GM18868 (cell line): ENCODE results near the gene FCN2.
A peak's percentile ranks its signal among the peaks of the same experiment; 100 is the strongest.
"Not testable (repeated sequence)": the region's sequence is repeated elsewhere in the genome, so short reads cannot be mapped to it uniquely, and the experiment has no call there.

ENCODE experiments used
- ATAC-seq: cut with Tn5 transposase; IDR thresholded peaks from one replicate; pipeline ENCODE4 v1.9.1; 2021; ENCODE audit warnings: mild to moderate bottlenecking, moderate library complexity; ENCODE audit not compliant: unreplicated experiment

FCN2 gene

DNA sequence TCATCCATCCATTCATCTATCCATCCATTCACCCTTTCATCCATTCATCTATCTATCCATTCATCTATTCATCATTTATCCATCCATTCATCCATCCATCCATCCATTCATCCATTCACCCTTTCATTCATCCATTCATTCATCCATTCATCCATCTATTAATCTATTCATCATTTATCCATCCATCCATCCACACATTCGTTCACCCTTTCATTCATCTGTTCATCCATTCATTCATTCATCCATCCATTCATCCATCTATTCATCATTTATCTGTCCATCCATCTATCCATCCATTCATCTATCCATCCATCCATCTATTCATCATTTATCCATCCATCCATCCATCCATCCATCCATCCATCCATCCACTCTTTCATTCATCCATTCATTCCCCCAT, 33.9 kb upstream of the FCN2 start:
- no peak for ATAC-seq

DNA sequence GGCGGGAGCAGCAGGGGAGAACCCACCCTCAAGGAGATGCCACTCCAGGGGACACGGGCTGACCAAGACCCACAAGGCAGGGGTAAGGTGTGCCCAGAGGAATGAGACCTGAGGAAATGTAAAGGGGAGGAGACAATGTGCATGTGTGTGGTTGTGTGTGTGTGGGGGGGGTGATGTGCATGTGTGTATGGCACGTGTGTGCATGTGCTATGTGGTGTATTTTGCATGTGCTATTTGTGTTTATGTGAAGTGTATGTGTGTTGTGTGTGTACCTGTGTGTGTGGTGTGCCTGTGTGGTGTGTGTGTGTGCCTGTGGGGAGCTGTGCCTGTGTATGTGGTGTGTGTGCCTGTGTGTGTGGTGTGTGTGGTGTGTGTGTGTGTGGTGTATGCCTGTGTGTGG, 33.5 kb upstream of the FCN2 start:
- no peak for ATAC-seq

DNA sequence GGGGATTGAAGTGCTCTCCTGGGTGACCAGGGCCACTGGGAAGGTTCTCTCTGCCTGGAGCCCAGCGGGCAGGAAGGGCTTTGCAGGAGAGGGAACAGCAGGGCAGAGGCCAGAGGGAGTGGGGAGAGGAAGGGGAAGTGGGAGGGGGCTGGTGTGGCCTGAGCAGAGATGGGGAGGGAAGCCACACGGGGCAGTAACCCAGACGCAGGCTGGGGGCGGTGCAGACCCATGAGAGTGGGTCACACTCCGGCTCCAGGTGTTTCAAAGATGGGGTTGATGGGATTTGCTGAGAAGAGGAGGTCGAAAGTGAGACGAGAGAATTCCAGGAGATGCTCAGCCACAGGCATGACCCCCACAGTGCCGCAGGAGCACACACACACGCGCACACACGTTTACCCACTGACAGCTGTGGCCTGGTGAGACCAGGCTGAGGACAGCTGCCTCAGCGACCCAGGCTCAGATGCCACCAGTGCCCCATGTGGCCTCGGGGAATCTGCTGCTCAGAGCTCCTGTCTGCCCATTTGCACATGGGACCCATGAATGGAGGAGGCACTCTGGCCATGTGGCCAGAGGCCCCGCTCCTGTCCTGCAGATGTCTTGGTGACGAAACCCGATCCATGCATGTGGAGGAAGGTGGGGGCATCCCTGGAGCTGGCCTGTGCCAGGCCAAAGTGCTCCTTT, 32.7 kb upstream of the FCN2 start:
- ATAC-seq: no peak

DNA sequence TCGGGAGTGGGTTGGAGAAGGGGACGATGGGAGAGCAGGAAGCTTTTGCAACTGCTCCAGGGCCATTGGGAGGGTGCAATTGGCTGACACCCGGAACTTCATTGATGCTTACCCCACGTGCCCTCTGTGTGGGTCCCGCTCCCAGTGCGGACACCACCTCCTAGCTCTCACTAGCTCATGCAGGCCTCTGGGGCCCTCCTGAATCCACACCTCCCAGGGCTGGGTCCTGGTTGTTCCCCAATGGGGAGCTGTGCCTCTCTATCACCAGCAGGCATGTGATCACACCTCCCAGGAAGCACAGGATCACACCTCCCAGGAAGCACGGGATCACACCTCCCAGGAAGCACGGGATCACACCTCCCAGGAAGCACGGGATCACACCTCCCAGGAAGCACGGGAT, 32.1 kb upstream of the FCN2 start:
- ATAC-seq: no peak

DNA sequence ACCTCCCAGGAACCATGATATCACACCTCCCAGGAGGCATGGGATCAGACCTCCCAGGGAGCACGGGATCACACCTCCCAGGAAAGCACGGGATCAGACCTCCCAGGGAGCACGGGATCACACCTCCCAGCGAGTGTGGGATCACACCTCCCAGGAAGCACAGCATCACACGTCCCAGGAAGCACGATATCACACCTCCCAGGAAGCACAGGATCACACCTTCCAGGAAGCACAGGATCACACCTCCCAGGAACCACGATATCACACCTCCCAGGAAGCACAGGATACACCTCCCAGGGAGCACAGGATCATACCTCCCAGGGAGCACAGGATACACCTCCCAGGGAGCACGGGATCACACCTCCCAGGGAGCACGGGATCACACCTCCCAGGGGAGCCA, 30.0 kb upstream of the FCN2 start:
- no peak for ATAC-seq

DNA sequence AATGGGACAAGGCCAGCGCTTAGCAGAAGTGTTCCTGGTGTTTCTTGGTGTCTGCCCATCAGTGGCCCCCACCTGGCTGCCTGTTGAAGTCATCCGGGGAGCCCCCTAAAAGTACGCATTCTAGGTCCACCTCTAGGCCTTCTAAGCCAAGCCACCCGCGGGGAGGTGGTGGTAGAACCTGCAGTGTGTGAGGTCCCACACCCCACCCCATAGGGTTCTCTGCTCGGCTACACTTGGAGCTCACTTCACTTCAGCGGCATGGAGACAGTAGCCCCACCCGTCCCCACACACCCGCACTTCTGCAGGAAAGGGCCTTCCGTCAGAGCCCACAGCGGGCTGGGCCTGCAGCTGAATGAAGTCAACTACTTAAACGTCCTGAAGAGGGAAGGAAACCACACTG, 29.6 kb upstream of the FCN2 start:
- ATAC-seq: no peak

DNA sequence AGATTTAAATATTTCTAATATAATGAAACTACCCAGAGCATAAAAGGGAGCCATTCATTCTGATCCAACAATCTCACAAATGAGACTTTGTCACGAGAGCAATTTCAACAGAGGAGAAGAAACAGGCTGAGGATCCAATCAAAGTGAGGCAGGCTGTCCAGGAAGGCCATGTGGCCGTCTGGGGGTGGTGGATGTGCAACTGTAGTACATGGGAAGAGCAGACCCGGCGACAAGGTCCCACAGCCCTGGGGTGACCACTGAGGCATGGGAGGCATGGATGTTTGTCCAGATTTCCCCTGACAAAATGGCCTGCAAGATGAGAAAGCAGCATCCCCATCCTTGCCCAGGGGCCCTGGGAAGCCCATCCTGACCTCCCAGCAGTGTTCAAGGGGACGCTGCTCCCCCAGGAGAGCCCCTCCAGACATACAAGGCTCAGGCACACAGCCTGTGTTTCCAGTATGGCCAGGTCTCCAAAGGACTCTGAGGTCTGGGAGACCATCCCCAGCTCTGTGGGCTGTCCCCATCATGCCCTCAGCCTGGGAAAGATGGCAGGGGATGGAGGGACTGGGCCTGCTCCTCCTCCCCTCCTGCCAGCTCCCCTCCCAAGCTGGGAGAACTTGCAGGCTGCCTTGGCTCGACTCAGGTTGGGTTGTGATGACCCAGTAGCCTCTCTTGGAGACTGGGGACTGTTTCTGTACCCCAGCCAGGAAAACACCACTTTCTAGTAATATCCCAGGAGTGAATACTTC, 27.5 kb upstream of the FCN2 start:
- ATAC-seq: no peak

DNA sequence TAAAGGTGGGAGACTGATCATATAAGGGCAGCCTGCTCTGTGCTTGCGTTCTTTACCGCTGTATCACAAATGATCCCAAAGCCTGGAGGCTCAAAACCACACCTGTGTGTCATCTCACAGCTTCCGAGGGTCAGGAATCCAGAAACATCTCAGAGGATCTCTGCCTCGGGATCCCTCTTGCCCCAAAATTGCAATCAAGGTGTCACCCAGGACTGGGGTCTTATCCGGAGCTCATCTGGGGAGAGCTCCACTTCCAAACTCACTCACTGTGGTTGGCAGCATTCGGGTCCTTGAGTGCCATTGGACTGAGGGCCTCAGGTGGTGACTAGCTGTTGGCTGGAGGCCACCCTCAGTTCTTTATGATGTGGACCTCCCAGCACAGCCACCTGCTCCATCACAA, 26.7 kb upstream of the FCN2 start:
- ATAC-seq: no peak

DNA sequence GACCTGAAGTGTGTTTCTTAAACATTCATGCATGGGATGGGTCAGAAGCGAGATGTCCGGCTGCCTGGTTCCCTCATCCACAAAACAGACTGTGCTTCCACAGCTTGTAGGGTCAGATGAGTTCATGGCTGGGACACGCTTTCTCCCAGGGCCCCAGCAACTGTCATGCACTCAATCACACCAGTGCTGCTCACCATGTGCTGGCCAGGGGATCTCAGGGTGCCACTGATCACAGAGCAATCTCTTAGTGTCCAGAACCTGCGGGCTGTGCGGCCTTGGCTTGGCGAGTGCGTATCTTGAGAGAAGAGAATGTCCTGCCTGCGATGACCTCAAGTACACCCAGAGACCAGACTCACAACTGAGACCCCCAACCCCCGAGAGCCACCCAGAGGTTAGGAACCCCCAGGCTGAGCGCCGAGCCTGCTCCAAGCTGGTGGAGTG, 26.0 kb upstream of the FCN2 start:
- ATAC-seq: no peak

DNA sequence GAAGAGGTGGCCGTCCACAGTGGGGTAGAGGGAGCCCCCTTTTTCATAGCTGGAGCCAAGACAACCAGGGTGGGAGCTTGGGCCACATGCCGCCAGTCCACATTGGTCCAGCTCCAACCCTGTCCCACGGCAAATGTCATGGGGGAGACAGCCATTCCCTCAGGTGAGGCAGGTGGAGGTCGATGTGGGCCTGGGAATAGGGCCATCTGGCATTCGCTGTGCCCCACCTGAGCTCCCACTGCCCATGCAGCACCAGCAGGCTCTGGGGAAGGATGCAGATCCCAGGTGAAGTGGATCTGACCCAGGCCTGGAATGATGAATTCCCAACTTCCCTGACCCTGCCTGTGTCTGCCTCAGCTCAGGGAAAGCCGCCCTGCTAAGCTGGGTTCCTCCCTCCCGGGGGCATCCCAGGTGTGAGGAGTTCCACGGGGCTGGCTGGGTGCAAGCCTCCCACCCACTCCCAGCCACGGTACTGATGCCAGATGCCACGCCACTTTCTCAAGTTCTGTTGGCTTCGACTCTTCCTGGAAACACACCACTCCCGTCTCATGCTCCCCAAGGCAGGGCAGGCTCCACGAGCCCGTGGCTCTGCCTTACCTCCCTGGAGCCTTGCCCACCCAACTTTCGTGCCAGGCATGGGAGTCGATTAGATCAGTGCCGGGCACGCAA, 25.2 kb upstream of the FCN2 start:
- ATAC-seq: no peak

DNA sequence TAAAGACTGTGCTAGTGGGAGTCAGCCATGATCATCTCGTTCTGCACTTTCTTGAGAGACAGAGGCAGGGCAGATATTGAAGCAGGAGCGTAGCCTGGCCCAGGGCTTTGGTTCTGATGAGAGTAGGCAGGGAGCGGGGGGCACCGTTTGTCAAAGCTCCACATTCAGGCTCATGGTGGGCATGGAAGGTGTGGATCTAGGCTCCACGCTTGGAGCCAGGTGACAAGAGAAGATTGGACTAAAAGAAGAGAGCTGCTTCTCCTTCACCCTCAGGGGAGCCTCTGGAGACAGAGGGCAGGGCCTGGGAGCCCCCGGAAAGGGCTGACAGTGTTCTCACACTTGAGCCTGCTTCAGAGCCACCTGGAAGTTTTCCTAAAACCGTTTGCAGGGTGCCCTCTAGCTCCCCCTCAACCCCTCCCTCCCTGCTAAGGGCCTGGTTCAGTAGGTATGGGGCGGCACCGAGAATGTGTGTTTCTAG, 24.7 kb upstream of the FCN2 start:
- ATAC-seq: no peak

DNA sequence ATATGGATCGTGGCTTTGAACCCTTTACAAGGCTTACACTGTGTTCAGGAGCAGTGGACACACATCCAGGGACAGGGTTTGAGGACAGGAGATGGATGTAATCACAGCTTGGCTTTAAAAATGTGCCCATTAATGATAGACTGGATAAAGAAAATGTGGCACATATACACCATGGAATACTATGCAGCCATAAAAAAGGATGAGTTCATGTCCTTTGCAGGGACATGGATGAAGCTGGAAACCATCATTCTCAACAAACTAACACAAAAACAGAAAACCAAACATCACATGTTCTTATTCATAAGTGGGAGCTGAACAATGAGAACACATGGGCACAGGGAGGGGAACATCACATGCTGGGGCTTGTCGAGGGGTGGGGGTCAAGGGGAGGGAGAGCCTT, 23.2 kb upstream of the FCN2 start:
- ATAC-seq: not testable (repeated sequence)

DNA sequence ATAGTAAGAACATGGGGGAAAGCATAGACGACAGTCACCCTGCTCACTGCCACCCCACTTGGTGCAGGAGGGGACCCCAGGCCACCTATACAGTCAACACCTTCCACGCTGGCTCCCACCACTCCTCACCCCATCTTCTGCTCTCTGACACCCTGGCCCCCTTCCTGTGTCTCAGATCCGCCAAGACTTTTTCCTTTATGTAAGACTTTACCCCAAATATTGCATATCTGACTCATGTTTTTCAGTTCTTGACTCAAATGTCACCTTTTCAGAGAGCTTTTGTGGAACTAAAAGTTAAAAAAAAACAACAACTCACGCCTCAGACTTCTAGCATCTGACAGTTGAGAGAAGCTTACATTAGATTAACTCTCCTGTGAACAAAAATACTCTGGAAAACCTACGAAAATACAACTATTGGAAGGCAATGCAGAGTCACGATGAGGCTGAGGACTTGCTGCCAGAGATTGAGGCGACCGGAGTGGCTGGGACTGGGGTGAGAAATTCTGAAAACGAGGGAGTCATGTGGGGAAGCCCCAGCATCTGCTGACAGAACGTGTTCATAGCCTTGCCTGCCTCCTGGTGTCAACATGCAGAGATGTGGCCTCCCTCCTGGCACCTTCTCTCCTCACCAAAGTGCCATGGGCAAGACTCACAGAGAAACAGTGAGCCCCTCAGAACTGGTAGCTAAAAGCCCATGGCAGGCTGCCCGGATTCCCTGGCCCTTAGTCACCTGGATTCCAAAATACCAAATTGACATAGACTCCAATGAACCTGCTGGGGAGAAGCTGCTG, 22.4 kb upstream of the FCN2 start:
- ATAC-seq: peak; percentile 84

DNA sequence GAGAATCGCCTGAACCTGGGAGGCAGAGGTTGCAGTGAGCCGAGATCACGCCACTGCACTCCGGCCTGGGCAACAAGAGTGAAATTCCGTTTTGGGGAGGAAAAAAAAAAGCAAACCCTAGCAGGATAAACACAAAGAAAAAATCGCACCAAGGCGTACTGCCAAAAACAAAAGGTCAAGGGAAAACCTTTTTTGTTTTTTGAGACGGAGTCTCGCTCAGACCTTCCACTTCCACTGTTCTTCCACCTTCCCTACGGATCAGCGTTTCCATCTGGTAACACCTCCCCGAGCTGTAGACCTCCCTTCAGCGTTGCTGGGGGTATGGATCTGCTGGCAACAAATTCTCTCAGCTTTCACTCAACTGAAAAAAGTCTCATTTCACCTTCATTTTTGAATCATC, 20.1 kb upstream of the FCN2 start:
- no peak for ATAC-seq

DNA sequence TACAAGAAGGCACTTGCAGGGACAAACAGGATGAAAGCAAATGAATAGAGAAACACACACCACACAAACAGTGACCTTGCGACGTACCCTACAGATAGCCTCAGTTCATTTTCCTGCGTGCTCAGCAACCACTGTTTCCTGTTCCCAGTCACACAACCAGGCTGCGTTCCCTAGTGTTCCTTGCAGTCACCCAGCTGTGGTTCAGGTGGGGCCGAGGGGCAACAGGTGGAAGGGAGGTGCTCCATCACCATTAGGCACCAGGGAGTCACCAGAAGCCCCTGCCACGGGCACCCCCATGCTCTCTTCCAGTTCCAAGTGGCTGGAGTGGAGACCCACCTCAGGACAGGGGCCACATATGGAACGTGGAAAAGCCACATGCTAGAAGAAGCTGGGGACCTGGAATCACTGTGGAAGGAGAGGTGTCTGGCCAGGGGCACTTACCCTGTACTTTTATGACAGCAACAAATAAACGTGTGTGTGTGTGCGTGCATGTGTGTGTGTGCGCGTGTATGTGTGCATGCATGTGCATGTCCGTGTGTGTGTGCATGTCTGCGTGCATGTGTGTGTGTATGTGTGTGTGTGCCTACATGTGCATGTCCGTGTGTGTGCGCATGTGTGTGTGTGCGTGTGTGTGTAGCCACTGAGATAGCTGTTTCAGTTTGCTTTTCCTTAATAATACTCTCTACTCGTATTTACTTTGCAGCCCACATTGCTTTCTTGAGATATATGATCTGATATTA, 18.8 kb upstream of the FCN2 start:
- ATAC-seq: no peak

DNA sequence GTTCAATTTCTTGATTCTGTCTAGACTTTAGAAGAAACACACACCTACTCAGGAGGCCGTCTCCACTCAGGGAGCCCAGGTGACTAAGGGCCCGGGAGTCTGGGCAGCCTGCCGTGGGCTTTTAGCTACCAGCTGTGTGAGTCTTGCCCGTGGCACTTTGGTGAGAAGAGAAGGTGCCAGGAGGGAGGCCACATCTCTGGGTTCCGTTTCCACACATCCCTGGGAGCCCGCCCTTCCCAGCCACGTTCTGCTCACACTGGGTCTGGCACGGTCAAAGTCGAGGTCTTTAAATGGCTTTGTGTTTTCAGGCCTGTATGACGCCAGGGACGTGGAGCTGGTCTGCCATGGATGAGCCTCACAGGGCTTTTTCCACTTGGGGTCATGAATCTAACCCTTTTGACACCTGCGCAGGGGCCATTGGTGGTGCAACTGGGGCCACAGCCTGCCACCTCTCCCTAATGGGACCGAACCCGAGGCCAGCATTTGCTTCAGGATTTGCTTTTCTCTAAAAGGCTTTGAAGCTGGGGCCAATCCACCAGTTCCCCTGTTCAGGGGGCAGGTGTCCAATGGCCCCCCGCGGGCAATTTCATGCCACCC, 17.2 kb upstream of the FCN2 start:
- ATAC-seq: no peak

DNA sequence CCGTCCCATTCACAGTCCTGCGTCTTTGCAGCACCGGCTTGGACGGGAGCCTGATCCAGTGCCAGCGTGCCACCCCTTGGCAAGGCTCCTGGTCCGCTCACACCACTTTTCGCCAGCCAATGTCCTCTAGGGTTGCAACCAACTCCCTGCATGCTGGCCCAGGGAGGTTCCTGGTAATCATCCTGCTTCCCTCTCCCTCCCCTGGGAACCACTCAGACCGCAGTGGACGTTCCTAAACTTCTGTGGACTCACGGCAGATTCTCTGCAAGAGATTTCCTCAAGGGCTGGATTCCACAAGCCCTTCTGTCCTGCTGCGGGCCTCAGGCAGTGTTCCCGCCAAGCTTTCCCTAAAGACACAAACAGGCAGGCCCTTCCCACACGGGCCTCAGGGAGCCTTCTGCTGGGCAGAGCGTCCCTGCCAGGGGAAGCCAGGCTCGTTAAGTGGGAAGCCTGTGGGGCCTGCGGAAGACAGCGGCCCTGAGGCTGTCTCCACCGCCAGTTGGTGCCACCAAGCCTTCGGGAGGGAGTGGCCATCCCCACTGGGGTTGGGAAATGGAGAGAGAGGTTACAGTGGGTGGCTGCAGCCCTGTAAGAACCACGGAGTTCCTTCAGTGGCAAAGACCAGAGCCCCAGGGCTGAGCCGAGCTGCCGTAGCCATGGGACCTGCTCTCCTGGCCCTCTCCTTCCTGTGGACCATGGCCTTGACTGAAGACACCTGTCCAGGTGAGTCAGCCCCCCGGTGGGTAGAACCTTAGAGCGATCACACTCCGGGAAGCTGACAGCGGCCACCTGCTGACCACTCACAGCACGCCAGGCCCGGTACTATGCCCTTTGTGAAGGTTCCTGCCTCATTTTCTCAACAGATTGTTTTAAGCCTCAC, 16.4 kb upstream of the FCN2 start:
- no peak for ATAC-seq

DNA sequence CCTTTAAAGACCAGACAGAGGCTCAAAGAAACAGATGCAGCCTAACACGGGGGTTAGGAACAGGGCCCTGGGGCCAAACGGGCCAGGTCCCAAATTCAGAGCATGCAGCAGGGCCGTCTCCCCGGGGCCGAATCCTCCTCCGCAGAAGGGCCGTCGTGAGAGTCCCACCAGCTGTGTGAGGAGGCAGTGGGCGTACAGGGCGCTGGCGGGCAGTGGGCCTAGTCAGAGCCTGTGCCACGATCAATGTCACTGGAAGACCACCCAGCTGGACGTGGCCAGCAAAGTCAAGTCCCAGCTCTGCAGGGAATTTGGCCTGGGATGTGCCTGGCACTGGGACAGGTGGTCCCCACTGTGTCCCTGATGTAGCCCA, 15.8 kb upstream of the FCN2 start:
- no peak for ATAC-seq
